ENCODE measurements around the gene SERPINA1. TPM values are rescaled to one million over a fixed set of nuclear protein-coding genes. Genes with fewer than 3 reads are reported as not detected.
"Not testable (repeated sequence)": the region's sequence is repeated elsewhere in the genome, so short reads cannot be mapped to it uniquely, and the experiment has no call there.

The SERPINA1 gene
- total RNA-seq: 10 to 100 TPM; 17.8 to 23.1 TPM
- polyA plus RNA-seq: 10 to 100 TPM in 1 of 2 donors, 1 to 10 TPM in 1; 3.5 to 29.8 TPM
- long read RNA-seq, donor 1, transcript SERPINA1-207 (5 exons, 3,144 nt): major isoform, 44 of 59 reads
- long read RNA-seq, donor 1, partial matches to known transcripts: 3 of 59 reads
- long read RNA-seq, donor 1, other reads (novel, unspliced or antisense): 6 of 59 reads
- long read RNA-seq, donor 2, transcript SERPINA1-207 (5 exons, 3,144 nt): major isoform, 5 of 11 reads
- long read RNA-seq, donor 2, partial matches to known transcripts: 2 of 11 reads
- long read RNA-seq, donor 2, other reads (novel, unspliced or antisense): 2 of 11 reads

DNA sequence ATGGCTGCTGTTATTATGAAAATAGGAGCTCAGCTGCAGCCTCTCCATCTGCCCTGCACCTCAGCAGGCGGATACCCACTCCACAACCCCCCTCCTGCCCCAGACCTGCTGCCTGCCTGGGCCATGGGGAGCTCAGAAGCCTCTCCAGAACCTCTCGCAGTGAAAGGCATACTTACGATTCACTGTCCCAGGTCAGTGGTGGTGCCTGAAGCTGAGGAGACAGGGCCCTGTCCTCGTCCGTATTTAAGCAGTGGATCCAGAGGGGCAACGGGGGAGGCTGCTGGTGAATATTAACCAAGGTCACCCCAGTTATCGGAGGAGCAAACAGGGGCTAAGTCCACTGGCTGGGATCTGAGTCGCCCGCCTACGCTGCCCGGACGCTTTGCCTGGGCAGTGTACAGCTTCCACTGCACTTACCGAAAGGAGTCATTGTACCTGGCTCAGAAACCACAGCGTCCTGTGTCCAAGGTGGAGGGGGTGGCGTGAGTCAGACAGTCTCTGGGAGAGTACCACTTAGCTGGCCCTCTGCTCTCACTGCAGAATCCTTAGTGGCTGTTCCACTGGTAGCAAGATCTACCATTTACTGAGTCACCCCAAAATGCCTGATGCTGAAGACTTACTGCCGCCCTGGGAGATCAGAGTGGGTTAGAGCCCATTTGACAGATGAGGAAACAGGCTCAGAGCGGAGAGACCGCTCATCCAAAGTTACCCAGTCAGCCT lies at the start of gene SERPINA1:
SERPINA1 (minus strand) TSS at position 219 of the 720 bp plus-strand sequence. CDS start 5,365 bp downstream, outside the sequence.
- no peak within 1 kb of the TSS for H3K4me3 ChIP-seq (ENCODE audit: low read length in 2 of 2)
- intact Hi-C loops (cut with DNase I): no loop called here
- H3K36me3 ChIP-seq (ENCODE audit: control insufficient read depth in 1 of 2, insufficient read depth in 2 of 2, low read length in 1 of 2): no peaks in the 10 kb centered on the region
- H3K27ac ChIP-seq (ENCODE audit: low read depth in 1 of 2, low read length in 2 of 2): no peak within 1 kb of the TSS
- ATAC-seq (ENCODE audit: low FRiP score): no peak
- no peaks in the 10 kb centered on the region for H3K9me3 ChIP-seq (ENCODE audit: control insufficient read depth, low read length)
- DNase-seq: no peak
- no peaks in the 10 kb centered on the region for H3K27me3 ChIP-seq (ENCODE audit: control insufficient read depth in 1 of 2, insufficient read depth in 2 of 2, low read length in 1 of 2)
- WGBS, 2 donors: 89 to 91% methylated on average over 18 of the region's 18 CpGs
- no peaks in the 10 kb centered on the region for H3K4me1 ChIP-seq (ENCODE audit: control insufficient read depth in 1 of 2, insufficient read depth in 2 of 2, low read length in 2 of 2)

DNA sequence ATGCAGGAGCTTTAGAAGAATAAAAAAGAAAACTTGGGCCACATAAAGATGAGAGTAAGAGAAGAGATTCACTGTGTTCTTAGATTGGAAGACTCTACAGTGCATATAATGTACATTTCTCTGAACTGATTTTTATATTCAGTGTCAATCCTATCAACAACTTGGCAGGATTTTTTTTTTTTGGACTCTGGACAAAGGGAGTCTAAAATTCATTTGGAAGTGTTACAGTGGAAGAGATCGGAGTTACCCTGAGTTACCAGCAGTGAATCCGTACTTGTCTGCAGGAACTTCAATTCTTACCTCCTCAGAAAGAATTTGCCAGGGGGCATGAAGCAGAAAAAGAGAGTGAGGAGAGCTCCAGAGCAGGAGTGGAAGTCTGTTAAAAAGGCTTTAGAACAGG lies 40.2 kb upstream of the SERPINA1 start:
- Histone ChIP-seq H3K4me3 (ENCODE audit: low read length in 2 of 2) (no peak overlapping the region), H3K4me1 (ENCODE audit: control insufficient read depth in 1 of 2, insufficient read depth in 2 of 2, low read length in 2 of 2) (no peaks in the 10 kb centered on the region), H3K27ac (ENCODE audit: low read depth in 1 of 2, low read length in 2 of 2) (no peak overlapping the region), H3K9me3 (ENCODE audit: control insufficient read depth, low read length) (no peaks in the 10 kb centered on the region), H3K36me3 (ENCODE audit: control insufficient read depth in 1 of 2, insufficient read depth in 2 of 2, low read length in 1 of 2) (no peaks in the 10 kb centered on the region), H3K27me3 (ENCODE audit: control insufficient read depth in 1 of 2, insufficient read depth in 2 of 2, low read length in 1 of 2) (no peaks in the 10 kb centered on the region)
- DNase-seq (no peak), ATAC-seq (ENCODE audit: low FRiP score) (no peak)
- intact Hi-C loops (cut with DNase I): no loop called here
- 51 to 57% methylated on average over 2 of the region's 2 CpGs for WGBS, 2 donors

DNA sequence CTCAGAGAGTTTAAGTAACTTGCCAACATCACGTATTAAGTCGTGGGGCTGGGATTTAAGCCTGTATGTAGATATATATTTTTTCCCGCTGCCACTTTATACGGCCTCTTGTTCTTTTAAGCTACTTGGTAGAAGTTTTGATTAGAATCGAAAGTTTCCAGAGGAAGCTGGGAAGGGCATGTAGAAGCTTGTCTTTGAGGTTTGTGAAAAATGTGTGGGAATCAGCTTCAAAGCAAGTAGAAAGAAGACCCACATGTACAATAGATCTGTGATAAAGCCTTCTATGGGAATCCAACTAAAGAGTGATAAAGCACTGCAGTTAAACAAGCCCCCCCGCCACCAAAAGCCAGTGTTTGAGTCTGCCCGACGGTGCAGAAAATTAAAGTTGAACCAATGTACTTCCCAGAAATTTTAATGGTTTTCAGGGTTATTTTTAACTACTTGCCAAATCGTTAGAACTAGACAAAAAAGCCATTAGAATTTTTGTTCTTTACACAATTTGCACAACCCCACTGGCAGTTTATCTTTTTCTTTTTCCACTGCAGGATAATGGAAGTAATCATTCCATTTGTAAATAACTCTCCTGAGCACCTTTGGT lies 38.7 kb upstream of the SERPINA1 start:
- 77 to 80% methylated on average over 9 of the region's 9 CpGs for WGBS, 2 donors
- no peak for DNase-seq
- H3K9me3 ChIP-seq (ENCODE audit: control insufficient read depth, low read length): no peaks in the 10 kb centered on the region
- H3K36me3 ChIP-seq (ENCODE audit: control insufficient read depth in 1 of 2, insufficient read depth in 2 of 2, low read length in 1 of 2): no peaks in the 10 kb centered on the region
- intact Hi-C loops (cut with DNase I): no loop called here
- no peaks in the 10 kb centered on the region for H3K27me3 ChIP-seq (ENCODE audit: control insufficient read depth in 1 of 2, insufficient read depth in 2 of 2, low read length in 1 of 2)
- no peak overlapping the region for H3K27ac ChIP-seq (ENCODE audit: low read depth in 1 of 2, low read length in 2 of 2)
- no peak overlapping the region for H3K4me3 ChIP-seq (ENCODE audit: low read length in 2 of 2)
- no peak for ATAC-seq (ENCODE audit: low FRiP score)
- no peaks in the 10 kb centered on the region for H3K4me1 ChIP-seq (ENCODE audit: control insufficient read depth in 1 of 2, insufficient read depth in 2 of 2, low read length in 2 of 2)

DNA sequence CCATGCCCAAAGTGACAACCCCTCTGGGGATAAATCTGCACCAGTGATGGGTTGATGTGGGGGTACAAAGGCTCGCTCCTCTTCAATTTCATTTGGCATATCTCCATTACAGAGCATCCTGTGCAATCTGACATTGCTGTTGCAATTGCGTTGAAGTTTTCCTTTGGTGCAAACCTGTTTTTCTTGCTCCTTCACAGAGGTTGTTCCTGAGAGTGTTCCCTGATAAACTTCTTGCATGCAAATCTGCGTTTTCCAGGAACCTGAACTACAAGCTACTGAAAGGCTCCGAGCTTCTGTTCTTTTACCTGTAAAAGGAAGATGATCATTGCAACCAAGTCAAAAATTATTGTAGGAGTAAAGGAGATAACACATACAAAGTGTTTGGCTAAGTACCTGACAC lies 38.1 kb upstream of the SERPINA1 start:
- Histone ChIP-seq H3K4me1 (ENCODE audit: control insufficient read depth in 1 of 2, insufficient read depth in 2 of 2, low read length in 2 of 2) (no peaks in the 10 kb centered on the region), H3K27me3 (ENCODE audit: control insufficient read depth in 1 of 2, insufficient read depth in 2 of 2, low read length in 1 of 2) (no peaks in the 10 kb centered on the region), H3K36me3 (ENCODE audit: control insufficient read depth in 1 of 2, insufficient read depth in 2 of 2, low read length in 1 of 2) (no peaks in the 10 kb centered on the region), H3K27ac (ENCODE audit: low read depth in 1 of 2, low read length in 2 of 2) (no peak overlapping the region), H3K9me3 (ENCODE audit: control insufficient read depth, low read length) (no peaks in the 10 kb centered on the region), H3K4me3 (ENCODE audit: low read length in 2 of 2) (no peak overlapping the region)
- DNase-seq (no peak), ATAC-seq (ENCODE audit: low FRiP score) (no peak)
- intact Hi-C loops (cut with DNase I): no loop called here
- WGBS, 2 donors: 77 to 84% methylated on average over 4 of the region's 4 CpGs

DNA sequence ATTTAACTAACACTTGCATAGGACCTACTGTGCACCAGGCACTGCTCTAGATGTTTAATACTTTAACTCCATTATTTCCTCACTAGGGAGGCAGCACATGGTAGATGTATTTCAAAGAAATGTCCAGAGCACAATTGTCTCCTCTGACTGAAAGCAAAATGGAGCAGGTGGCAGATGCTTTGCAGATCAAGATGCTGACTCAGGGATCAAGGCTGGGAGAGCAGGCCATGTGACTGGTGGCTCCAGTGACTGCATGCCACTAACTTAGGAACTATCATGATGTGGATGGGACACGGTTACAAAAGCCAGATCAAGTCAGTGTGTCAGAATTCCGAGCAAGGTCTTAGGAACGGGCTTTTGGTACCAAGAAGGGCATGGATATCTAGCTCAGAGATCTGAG lies 36.0 kb upstream of the SERPINA1 start:
- ATAC-seq (ENCODE audit: low FRiP score) (no peak), DNase-seq (no peak)
- WGBS, 2 donors: 69 to 71% methylated on average over 3 of the region's 3 CpGs
- intact Hi-C loops (cut with DNase I): loop anchor here in 1 of 2 donors (5.0 kb wide), 1 partner anchor 63 kb away; no protein-coding TSS in a partner anchor
- H3K9me3 ChIP-seq (ENCODE audit: control insufficient read depth, low read length): no peaks in the 10 kb centered on the region
- H3K27me3 ChIP-seq (ENCODE audit: control insufficient read depth in 1 of 2, insufficient read depth in 2 of 2, low read length in 1 of 2): no peaks in the 10 kb centered on the region
- no peaks in the 10 kb centered on the region for H3K4me1 ChIP-seq (ENCODE audit: control insufficient read depth in 1 of 2, insufficient read depth in 2 of 2, low read length in 2 of 2)
- no peak overlapping the region for H3K27ac ChIP-seq (ENCODE audit: low read depth in 1 of 2, low read length in 2 of 2)
- no peak overlapping the region for H3K4me3 ChIP-seq (ENCODE audit: low read length in 2 of 2)
- H3K36me3 ChIP-seq (ENCODE audit: control insufficient read depth in 1 of 2, insufficient read depth in 2 of 2, low read length in 1 of 2): no peaks in the 10 kb centered on the region

DNA sequence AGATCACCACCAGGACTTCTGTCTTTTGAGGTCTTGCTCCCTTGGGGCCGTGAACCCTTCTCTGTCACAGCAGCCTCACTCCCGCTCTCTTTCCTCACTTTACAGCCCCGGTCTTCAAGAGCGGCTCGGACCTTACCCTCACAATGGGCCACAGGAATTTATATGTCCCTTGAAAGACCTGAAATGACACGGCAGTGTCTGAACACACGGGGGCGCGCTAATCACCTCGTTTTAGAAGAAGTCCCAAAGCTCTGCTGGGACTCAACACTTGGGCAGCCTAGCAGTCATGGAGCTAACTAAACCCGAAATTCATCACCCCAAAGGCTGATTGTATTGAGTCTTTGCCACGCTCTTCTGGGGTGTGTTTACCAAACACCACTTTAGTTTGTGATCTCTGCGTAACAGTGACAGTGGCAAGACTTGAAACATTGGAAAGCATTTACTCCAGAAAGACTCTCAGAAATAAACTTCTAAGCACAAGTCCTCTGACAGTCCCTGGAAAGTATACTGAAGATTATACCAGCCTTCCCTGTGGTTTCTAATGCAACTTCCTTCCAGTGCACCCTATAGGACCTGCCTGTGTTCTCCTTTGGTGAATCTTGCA lies 35.2 kb upstream of the SERPINA1 start:
- H3K9me3 ChIP-seq (ENCODE audit: control insufficient read depth, low read length): no peaks in the 10 kb centered on the region
- intact Hi-C loops (cut with DNase I): loop anchor here in 1 of 2 donors (5.0 kb wide), 1 partner anchor 64 kb away; no protein-coding TSS in a partner anchor
- no peak for ATAC-seq (ENCODE audit: low FRiP score)
- no peaks in the 10 kb centered on the region for H3K4me1 ChIP-seq (ENCODE audit: control insufficient read depth in 1 of 2, insufficient read depth in 2 of 2, low read length in 2 of 2)
- H3K4me3 ChIP-seq (ENCODE audit: low read length in 2 of 2): no peak overlapping the region
- H3K36me3 ChIP-seq (ENCODE audit: control insufficient read depth in 1 of 2, insufficient read depth in 2 of 2, low read length in 1 of 2): no peaks in the 10 kb centered on the region
- H3K27me3 ChIP-seq (ENCODE audit: control insufficient read depth in 1 of 2, insufficient read depth in 2 of 2, low read length in 1 of 2): no peaks in the 10 kb centered on the region
- H3K27ac ChIP-seq (ENCODE audit: low read depth in 1 of 2, low read length in 2 of 2): no peak overlapping the region
- WGBS, 2 donors: 11 to 13% methylated on average over 13 of the region's 13 CpGs
- DNase-seq: peak; percentile 79 to 87

DNA sequence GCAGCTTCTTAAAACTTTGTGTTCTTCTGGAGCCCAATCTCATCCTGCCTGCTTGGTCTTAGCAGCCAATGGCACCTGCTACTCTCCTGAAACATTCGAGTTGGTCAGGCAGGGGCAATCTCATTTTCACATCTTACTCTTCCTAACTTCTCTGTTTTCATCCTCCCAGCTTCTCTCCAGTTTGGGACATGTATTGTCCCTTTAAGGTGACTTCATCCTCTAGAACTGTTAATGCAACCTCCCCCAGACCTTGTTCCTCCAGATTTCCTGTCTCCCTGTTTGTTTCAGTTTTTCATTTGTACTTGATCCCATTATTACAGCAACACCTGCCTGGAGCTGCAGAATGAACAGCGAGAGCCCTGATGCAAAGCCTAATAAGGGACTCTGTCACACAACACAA lies 32.9 kb upstream of the SERPINA1 start:
- H3K27ac ChIP-seq (ENCODE audit: low read depth in 1 of 2, low read length in 2 of 2): no peak overlapping the region
- H3K27me3 ChIP-seq (ENCODE audit: control insufficient read depth in 1 of 2, insufficient read depth in 2 of 2, low read length in 1 of 2): no peaks in the 10 kb centered on the region
- ATAC-seq (ENCODE audit: low FRiP score): no peak
- H3K9me3 ChIP-seq (ENCODE audit: control insufficient read depth, low read length): no peaks in the 10 kb centered on the region
- 75 to 76% methylated on average over 2 of the region's 2 CpGs for WGBS, 2 donors
- no peak for DNase-seq
- H3K4me1 ChIP-seq (ENCODE audit: control insufficient read depth in 1 of 2, insufficient read depth in 2 of 2, low read length in 2 of 2): no peaks in the 10 kb centered on the region
- no peaks in the 10 kb centered on the region for H3K36me3 ChIP-seq (ENCODE audit: control insufficient read depth in 1 of 2, insufficient read depth in 2 of 2, low read length in 1 of 2)
- intact Hi-C loops (cut with DNase I): loop anchor here in 1 of 2 donors (5.0 kb wide), 1 partner anchor 66 kb away; no protein-coding TSS in a partner anchor
- H3K4me3 ChIP-seq (ENCODE audit: low read length in 2 of 2): no peak overlapping the region

DNA sequence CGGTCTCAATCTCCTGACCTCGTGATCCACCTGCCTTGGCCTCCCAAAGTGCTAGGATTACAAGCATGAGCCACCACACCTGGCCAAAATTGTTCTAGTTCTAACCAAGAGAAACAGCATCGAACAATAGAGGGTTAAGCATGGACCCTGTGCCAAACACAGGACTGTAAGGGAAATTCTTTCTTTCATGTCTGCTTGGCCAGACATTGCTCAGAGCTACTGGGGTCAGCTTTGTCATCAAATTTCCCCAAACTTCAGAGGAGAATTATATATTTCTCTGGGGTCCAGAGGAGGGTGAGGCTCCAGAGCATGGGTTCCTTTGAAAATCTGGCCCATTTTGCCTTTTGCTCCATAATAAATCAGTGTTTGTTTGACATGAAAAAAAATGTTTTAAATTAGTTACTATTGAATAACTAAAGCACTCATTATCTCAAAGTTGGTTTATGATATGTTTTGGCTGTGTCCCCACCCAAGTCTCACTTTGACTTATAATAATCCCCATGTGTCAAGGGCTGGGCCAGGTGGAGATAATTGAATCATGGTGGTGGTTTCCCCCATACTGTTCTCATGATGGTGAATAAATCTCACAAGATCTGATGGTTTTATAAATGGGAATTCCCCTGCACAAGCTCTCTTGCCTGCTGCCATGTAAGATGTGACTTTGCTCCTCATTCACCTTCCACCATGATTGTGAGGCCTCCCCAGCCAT lies 29.2 kb upstream of the SERPINA1 start:
- DNase-seq; H3K36me3 ChIP-seq (ENCODE audit: control insufficient read depth in 1 of 2, insufficient read depth in 2 of 2, low read length in 1 of 2); H3K27me3 ChIP-seq (ENCODE audit: control insufficient read depth in 1 of 2, insufficient read depth in 2 of 2, low read length in 1 of 2); H3K9me3 ChIP-seq (ENCODE audit: control insufficient read depth, low read length); H3K27ac ChIP-seq (ENCODE audit: low read depth in 1 of 2, low read length in 2 of 2); ATAC-seq (ENCODE audit: low FRiP score); H3K4me3 ChIP-seq (ENCODE audit: low read length in 2 of 2); intact Hi-C loops (cut with DNase I); H3K4me1 ChIP-seq (ENCODE audit: control insufficient read depth in 1 of 2, insufficient read depth in 2 of 2, low read length in 2 of 2): not testable (repeated sequence)
- 79 to 91% methylated on average over 3 of the region's 3 CpGs for WGBS, 2 donors
